ENCODE measurements around the gene DAGLA.

DNA sequence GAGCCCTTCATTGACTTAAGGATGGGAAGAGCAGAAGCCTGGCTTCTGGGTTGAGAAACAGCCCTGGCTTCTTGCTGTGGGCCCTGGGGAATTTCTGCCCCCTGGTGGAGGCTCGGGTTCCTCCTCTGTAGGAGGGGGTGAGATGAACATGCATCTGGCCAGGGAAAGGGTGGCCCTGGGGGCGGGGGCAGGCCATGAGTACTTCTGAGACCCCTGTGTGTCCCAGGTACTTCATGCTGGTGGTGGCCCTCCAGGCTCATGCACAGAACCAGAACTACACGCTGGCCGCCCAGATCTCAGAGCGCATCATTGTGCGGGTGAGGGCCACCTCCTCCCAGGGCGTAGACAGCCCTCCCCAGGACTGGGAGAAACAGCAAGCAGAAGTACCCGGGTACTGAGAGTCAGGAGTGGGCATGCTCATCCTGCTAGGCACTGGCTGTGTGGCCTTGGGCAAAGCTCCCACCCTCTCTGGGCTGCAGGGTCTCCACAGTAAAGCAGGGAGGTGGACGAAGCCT is 96.4 kb downstream of the DAGLA start:
- peak; percentile 83 for TF ChIP-seq CTCF (conservative IDR thresholded peaks at IDR 0.05; ENCODE audit: low read depth, low read length)
- no peak for TF ChIP-seq EZH2 (IDR thresholded peaks at IDR 0.05; ENCODE audit: borderline replicate concordance, low read depth, low read length, poor library complexity, severe bottlenecking)
